GM18868 (cell line): Measurements from ENCODE around the gene VPS37B.
"Not testable (repeated sequence)": the region's sequence is repeated elsewhere in the genome, so short reads cannot be mapped to it uniquely, and the experiment has no call there.

Experiments
- ATAC-seq: cut with Tn5 transposase; IDR thresholded peaks from one replicate; pipeline ENCODE4 v1.9.1; 2021; ENCODE audit warnings: mild to moderate bottlenecking, moderate library complexity; ENCODE audit not compliant: unreplicated experiment

The VPS37B gene

DNA sequence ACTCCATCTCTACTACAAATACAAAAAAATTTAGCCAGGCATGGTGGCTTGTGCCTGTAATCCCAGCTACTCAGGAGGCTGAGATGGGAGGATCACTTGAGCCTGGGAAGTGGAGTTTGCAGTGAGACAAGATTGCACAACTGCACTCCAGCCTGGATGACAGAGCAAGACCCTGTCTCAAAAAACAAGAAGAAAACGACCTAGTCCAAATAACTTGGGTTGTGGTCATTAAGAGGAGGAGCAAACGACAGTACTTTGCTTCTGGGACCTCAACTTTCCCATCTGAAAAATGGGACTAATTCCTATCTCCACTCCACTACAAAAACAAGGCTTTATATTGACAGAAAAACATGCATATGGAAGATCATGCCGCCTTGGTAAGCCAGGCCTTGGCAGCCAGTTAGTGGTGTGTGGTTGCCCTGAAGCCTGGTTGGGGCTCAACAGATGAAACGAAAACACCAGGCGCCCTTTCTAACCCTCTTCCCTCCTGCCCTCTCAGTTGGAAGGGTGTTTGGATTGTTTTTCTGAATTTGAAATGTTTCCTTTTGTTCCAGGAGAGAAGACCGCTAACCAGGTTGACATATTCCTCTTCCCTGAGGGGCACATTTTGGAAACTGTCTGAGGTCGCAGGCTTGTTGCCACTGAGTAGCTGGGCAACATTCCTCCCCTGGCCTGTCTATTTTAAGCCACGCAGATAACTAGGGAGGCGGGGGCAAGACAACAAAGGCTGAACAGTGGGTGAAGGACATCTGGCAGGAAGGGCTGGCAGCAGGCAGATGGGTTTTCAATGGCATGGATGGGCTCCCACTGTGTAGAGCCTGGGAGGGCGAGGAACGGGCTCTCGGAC is 13.7 kb upstream of the VPS37B start:
- no peak for ATAC-seq

DNA sequence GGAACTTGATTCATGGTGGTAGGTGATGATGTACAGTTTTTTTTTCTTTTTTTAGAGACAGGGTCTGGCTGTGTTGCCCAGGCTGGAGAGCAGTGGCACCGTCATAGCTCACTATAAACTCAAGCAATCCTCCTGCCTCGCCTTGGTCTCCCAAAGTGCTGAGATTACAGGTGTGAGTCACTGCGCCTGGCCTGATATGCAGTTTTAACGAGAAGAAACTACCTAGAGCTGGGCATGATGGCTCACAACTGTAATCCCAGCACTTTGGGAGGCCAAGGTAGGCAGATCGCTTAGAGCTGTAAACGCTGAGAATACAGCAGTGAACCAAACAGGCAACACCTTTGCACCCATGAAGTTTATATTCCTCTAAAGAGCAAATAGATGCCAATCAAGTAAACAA is 13.0 kb upstream of the VPS37B start:
- no peak for ATAC-seq

DNA sequence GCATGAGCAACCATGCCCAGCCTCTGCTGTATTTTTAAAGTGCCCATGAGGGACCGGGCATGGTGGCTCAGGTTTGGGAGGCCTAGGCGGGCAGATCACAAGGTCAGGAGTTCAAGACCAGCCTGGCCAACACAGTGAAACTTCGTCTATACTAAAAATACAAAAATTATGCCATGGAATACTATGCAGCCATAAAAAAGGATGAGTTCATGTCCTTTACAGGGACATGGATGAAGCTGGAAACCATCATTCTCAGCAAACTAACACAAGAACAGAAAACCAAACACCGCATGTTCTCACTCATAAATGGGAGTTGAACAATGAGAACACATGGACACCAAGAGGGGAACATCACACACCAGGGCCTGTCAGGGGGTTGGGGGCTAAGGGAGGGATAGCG is 9.3 kb upstream of the VPS37B start:
- not testable (repeated sequence) for ATAC-seq

DNA sequence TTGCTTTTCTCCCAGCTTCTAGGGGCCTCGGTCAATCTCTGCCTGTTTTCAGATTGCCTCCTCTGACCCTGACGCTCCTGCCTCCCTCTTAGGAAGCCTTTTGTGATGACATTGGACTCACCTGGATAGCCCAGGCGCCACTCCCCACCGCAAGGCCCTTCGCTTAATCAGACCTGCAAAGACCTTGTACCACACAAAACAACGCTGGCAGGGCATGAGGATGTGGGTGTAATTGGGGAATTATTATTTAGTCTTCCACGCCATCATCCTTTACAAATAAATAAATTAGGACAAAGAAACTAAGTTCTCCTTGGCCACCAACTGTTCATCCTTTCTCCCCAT is 7.7 kb upstream of the VPS37B start:
- no peak for ATAC-seq

DNA sequence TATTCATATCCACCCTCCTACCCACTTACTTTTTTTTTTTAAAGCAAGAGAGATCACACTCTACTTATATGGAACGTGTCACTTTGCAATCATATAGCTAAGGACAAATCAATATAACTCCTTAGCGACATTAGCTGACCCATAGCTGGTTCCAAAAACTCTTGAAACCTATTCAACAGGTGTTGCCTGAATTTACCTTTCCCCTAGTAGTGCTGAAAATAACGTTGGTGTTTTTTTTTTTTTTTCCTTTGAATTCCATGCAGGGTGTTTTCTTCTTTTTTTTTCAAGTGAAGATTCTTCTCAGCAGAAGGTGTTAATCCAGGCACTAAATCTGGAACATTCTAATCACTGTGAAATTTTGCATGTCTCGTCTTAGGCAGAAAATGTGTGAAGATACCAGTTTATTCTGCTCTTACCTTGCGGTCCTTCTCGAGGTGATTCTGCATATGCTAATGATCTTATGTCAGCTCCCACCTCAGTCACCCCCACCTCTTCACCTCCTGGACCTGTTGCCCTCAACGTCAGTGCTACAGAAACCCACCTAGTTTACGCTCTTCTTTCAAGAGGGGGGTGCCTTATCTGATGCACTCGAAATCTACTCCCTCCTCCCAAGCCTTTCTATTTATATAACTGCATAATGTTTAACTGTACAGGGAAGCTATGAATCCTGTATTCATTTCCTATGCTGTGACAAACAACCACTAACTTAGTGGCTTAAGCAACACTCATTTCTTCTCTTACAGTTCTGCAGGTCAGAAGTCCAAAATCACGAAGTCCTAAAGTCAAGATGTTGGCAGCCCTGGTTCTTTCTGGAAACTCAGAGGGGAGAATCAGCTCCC is 7.1 kb upstream of the VPS37B start:
- ATAC-seq, result no peak

DNA sequence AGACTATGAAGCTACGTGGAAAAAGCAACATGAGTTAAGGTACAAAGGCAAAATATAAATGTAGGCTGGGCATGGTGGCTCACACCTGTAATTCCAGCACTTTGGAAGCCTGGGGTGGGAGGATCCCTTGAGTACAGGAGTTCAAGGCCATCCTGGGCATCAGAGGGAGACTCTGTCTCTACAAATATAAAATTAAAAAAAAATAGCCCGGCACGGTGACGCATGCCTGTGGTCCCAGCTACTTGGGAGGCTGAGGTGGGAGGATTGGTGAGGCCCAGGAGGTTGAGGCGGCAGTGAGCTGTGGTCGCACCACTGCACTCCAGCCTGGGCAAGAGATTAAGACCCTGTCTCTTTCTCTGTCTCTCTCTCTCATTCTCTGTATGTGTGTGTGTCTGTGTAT is 4.0 kb upstream of the VPS37B start:
- ATAC-seq, result no peak

DNA sequence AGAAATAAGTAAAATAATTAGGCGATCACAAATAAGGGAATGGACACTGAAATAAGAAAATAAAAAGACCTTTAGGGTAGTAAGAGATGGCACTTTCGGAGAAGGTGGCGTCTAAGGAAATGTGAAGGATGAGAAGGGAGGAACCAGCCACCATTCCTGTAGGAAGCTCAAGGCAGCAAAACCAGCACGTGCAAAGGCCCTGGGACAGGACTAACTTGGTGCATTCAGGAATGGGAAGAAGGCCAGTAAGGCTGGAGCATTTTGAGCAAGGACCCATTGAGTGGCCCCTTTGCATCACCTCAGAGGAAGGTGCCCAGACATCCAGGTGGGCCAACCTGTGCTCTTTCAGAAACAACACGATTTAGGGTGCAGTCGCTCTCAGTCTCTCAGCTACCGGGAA is 738 bp upstream of the VPS37B start:
- no peak for ATAC-seq

DNA sequence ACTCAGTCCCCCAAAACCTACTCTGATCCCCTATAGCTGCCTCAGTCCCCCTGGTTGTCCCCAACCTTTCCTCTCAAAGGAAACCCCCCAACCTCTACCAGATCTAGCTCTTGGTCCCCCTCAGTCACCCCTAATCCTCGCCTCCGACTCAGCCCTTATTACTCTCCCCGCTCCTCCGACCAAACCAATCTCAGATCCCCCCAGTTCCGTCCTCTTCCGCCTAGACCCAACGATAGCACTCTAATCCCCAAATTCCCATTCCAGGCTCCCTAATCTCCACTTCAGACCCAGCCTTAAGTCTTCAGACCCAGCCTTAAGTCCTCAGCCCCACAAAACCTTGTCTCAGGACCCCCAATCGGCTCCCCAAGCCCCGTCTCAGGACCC is 612 bp downstream of the VPS37B start:
- no peak for ATAC-seq

DNA sequence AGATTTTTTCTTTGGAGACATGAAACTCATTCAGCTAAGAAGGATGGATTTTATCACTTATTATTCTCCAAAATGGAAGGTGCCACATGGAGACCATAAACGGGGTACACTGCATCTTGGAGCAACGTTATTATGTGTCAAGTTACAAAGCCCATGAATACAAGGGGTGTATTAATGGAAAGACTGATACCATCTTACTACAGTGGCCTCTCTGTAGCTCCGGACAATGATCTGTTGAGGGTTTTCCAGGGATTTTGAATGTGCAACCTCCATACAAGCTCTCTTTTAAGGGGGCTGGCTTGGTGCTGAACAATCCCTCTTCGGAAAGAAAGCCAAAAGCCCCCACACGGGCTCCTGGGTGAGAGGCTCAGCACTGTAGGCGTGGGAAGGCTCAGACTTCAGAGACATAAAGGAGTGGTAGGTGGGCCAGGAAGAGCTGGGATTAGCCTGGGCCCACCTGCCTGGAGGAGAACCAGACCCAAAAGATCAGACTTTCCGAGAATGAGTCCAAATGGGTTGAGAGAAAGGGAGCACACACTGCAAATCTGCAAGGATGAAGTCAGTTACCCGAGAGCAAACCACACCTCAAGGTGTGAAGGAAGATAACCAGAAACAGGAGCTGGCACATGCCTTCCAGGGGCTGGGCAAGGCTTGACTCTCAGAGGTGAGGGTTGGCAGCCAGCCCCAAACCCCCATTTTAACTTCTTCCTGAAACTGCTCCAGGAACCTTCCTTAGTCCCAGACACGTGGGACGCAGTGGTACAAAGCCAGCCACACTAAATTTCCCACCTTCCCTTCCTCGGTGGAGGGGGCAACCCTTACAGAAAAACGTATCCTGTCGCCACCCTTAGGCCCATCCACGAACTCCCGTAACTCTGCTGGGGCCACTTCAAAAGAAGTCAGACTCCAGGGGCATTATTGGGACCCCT is 1.5 kb downstream of the VPS37B start:
- ATAC-seq, result no peak

DNA sequence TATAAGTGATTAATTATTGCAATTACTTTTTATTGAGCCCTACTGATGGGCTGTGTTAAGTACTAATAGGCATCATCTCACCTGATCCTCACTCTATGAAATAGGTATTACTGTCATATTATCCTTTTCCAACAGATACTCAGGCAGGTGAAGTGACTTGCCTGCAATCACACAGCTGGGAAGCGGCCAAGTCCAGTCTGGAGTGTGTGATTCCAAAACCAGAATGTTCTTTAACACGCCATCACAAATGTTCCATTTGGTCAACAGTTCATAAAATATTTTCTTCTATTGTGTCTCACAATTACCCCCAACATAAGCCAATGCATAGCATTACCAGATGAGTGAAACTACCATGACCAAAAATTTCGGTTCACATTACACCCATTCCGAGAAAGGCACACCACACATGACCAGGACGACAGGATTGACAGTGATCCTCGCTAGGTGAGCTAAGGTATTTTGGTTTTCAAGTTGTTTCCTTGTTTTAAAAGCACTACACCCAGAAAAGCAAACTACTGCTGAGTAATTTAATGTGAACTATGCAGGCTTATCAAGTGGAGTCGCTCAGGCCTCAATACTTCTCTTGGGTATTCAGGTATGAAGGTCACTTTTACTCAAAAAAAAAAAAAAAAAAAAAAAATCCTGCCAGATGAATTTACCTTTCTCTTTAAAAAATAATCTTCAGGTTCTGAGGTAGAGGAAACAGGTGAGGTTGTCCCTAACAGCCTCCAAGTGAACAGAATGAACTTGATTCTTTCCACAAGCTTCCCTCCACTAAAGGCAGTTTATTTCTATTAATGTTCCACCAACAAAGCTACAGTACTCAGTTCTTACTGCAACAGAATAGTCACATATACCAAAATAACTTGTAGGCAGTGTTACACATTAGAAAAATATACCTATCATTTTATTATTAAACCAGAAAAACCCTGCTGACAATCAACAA is 2.4 kb downstream of the VPS37B start:
- ATAC-seq, result no peak

DNA sequence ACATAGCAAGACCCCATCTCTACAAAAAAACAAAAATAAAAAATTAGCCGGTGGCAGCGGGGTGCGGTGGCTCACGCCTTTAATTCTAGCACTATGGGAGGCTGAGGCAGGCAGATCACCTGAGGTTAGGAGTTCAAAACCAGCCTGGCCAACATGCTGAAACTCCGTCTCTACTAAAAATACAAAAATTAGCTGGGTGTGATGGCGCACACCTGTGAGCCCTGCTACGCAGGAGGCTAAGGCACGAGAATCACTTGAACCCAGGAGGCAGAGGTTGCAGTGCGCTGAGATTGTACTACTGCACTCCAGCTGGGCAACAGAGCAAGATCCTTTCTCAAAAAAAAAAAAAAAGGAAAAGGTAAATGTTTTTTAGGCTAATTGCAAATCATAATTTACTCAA is 3.2 kb downstream of the VPS37B start:
- ATAC-seq, result not testable (repeated sequence)

DNA sequence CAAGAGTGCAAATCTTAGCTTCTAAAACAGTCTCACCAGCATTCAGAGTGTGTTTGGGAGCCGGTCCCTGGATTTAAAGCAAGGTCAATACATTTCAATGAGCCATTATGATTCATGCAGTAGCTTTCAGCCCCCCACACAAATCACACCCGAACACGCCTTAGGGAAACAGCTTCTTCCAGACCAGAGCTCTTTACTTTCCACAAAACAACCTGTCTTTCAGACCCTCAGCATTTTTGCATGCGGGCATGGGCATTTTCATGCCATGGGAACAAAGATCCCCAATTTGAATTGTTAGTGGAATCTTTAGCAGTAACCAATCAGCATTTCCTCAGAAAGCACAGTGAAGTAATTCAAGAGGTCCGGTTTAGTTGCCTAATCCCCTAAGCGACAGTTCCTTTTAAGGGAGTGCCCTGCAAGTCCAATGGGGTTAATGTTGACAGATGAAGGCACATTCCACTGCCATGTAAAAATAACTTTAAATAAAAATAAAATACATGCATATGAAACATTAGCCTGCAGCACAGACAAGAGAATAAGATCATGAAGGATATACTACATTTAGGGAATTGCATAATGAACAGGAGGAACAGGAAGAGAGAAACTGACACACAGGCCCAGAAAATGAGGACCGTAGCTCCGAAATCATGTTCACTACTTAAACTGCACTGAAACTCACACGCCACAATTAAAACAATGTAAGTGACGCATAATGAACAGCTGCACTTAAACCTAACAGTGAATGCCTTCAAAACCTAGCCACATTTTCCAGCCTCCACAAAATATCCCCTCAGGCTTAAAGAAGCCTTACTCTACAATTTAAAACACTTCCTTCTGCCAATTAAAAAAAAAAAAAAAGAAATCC is 4.0 kb downstream of the VPS37B start:
- no peak for ATAC-seq

DNA sequence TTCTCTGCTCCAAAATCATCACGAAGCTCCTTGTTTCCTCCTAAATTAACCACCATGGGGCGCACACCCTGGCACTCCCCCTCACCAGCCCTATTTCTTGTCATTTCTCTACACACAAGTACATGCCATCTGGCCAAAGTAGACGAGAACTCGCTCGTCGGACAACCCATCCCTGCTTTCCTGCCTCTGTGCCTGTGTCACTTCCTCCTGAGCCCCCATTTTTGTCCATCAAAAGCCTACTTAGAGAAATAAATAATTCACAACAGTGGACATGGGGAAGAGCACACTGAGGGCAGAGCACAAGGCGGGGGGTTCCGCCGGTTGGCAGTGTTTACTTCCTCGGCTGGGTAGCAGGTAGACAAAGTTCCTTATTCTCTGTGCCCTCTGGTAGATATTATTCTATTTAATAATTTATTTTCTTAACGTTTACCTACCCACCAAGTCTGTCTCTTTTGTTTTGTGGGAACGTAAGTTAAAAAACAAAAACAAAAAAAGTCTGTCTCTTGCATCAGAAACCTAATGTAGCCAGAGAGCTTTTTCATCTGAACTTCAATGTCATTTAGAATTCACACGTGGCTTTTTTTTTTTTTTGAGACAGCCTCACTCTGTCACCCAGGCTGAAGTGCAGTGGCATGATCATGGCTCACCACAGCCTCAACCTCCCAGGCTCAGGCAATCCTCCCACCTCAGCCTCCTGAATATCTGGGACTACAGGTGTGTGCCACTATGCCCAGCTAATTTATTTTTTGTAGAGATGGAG is 6.0 kb downstream of the VPS37B start:
- ATAC-seq, result no peak

DNA sequence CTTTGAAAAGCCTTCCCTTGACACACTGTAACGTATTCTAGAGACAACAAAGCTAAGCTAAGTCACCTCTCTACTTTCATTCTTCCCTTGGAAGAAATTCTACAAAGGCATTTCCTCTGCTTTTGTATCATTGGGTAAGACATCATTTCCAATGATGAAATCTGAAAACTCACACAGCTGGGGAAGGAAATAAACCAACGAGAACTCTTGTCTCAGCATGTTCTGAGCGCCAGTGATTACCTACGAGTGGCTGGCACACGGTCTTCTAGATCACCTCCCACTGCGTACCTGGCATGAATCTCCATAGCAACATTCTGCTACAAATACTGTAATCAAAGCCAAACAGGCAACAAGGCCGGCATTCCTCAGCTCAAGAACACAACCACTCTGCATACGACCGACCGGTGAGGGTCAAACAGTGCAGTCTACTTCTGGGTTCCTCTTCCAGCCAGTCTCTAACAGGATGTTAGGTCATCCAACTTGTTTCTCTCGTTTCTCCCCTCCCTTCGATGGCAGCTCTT is 7.6 kb downstream of the VPS37B start:
- no peak for ATAC-seq

DNA sequence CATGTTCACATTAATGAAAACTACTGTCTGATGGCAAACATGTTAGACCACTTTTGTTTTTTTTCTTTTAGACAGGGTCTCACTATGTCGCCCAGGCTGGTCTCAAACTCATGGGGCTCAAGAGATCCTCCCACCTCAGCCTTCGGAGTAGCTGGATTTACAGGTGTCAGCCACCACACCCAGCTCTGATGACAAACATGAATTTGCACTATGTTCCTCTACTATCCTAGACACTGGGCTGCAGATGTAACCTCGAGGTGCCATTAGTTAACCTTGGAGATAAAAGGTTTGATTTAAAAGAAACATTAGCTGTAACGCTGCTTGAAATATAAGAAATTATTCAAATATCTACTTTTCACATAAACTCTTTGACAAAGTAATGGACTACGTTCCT is 8.1 kb downstream of the VPS37B start:
- peak; percentile 16 for ATAC-seq

DNA sequence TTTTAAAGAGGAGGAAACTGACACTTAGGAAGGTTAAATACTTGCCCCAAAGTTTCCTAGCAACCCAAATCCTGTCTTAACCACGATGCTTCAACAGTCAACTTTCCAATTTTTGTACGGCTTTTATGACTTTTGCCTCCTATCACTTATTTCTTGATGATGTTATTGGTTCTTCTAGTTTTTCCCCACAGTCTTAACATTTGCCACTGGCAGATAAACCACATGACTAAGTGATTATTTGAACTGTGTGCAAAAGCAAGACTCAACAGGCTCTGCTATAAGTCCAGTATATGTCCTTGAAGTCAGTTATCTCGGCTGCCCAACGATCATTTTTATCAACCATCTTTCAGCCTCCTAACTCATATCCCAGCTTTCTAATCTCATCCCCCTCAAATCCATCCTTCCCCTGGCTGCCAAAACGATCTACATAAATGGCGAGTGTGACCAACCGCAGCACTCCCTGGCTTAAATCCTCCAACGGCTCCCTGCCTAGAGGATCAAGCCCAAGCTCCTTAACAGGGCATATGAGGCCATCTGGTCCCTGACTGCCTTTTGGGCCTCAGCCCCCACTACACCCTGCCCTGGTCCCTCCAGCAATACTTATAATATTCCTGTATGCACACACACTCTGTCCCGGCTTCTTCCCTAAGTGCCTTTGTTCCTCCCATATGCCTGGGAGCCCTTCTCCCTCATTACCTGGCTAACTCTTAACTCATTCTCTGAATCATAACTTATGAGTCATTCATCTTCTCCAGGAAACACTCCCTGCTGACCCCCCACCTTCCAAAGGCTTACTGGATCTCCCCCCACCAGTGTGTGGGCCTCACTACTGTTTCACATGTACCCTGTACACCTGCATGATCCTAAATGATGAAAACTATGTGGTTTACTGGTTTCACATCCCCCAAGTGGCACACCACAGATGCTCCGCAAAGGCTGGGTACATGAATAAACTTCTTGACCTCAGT is 8.8 kb downstream of the VPS37B start:
- peak; percentile 71 for ATAC-seq

DNA sequence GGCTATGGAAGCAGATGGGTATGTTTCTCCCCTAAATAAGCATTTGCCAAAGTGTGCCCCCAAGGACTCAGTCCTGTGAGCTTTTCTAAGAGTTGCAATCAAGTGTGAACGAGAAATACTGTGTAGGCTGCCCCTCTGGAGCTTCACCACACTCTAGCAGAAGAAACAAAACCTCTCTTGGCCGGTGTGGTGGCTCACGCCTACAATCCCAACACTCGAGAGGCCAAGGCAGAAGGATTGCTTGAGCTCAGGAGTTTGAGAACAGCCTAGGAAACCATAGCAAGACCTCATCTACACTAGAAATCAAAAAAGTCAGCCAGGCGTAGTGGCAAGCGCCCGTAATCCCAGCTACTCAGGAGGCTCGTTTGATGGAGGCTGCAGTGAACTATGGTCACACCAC is 9.8 kb downstream of the VPS37B start:
- ATAC-seq, result no peak
